GM12891 (cell line): ENCODE results near the gene ZSCAN31.

Experiments
- DNase-seq: peaks from one replicate; pipeline ENCODE4 v3.0.0; 2011; ENCODE audit warnings: low spot score; ENCODE audit not compliant: insufficient read length
- FAIRE-seq: peaks from 2 replicates; lab custom pipeline; 2011; peaks lifted over from hg19 to GRCh38; lab: Jason Lieb, UNC
- PAX5 ChIP-seq: IDR thresholded peaks from 2 replicates; pipeline ENCODE4 v1.6.1; 2011; ENCODE audit warnings: low read length, moderate library complexity, mild to moderate bottlenecking; ENCODE audit not compliant: insufficient read depth, severe bottlenecking
- POLR2A ChIP-seq: IDR thresholded peaks from 2 replicates; pipeline ENCODE4 v1.6.1; 2011; ENCODE audit warnings: low read depth, low read length, control low read depth
- POLR2AphosphoS5 ChIP-seq: IDR thresholded peaks from 2 replicates; pipeline ENCODE4 v1.6.1; 2011; ENCODE audit warnings: low read depth, low read length, control low read depth
- POU2F2 ChIP-seq: IDR thresholded peaks from 2 replicates; pipeline ENCODE4 v1.6.1; 2011; ENCODE audit warnings: low read depth, mild to moderate bottlenecking, control low read depth, low read length, moderate library complexity
- SPI1 ChIP-seq: IDR thresholded peaks from 2 replicates; pipeline ENCODE4 v1.6.1; 2011; ENCODE audit warnings: low read depth, low read length, control low read depth
- TAF1 ChIP-seq: IDR thresholded peaks from 2 replicates; pipeline ENCODE4 v1.6.1; 2011; ENCODE audit warnings: low read depth, low read length, control low read depth

The ZSCAN31 gene

DNA sequence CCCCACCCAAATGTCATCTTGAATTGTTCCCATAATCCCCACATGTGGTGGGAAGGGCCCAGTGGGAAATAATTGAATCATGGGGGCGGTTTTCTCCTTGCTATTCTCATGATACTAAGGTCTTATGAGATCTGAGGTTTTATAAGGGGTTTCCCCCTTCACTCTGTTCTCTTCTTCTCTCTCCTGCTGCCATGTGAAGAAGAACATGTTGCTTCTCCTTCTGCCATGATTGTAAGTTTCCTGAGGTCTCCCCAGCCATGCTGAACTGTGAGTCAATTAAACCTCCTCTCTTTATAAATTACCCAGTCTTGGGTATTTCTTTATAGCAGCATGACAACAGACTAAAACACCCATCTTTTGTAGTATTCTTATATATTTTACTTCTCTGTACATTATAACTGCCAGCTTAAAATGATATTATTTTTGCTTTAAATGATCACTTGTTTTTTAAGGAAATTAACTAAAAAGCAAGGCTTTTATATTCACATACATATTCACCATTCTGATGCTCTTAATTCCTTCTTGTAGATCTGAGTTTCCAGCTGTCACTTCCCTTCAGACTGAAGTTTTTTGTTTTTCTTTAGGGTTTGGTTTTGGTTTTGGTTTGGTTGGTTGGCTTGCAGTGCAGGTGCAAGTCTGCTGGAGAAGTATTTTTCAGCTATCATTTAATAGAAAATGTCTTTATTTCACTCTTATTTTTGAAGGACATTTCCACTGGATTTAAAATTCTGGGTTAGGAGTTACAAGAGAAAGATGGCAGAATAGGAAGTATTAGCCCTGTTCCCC is 4.6 kb upstream of the ZSCAN31 start:
- no peak for TF ChIP-seq POLR2AphosphoS5
- TF ChIP-seq TAF1, result no peak
- TF ChIP-seq POLR2A, result no peak
- no peak for TF ChIP-seq POU2F2
- no peak for TF ChIP-seq SPI1
- FAIRE-seq, result no peak
- DNase-seq, result no peak

DNA sequence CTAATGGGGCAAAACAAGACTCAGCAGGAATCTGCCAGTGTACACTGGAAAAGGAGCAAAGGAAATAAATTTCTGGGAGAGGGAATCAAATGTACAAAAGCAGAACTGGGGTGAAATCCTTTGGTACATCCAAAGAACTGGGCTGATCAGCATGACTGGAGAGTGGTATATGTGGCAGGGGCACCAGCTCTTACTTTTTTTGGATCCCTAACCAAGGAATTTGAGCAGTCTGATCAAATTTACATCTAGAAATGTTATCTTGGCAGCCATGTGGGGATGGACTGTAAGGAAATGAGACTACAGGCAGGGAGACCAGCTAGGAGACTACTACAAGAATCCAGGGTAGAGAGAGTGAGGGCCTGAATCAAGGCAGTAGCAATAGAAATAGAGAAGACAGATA is 1.2 kb upstream of the ZSCAN31 start:
- TF ChIP-seq SPI1, result peak; percentile 40; the same call in 1 of the 2 replicates
- TF ChIP-seq TAF1, result no peak
- FAIRE-seq, result no peak
- no peak for DNase-seq

DNA sequence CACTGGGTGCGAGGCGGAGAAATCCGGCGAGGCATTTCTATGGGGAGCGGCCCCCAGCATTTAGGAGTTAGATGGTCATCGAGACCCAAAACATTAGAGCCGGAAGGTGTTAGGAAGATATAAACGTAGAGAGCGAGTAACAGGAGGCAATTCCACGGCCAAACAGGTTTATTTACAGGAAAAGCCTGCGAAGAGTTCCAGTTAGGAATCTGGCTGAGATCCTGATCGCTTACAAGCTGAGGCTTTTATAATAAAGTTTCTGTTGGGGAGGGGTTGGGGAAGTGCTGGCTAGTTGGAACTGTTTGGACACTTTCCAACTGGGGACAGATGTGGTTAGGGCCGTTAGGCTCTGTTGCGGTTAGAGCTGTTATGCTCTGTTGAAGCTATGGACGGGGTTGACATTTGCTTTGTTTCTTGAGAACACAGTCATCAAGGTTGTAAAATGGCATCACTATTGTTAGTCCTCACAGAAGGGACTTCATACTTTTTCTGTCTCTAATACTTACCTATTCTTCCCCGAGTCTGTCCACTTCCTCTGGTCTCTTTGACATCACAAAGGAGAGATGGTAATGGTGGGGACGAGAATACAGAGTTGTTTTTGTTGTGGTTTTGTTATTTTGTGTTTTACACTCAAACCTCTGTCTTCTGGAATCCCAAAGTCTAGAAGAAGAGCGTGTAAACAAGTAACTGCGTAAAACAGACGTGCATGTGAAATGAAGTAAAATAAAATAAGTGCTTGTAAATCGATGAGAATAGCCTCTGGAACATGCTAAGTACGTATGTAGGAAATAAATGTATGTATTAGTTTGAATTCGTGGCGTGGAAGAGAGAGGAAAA is 554 bp upstream of the ZSCAN31 start:
- FAIRE-seq (peak; percentile 91), DNase-seq (no peak)
- peak; percentile 17; the same call in 1 of the 2 replicates for TF ChIP-seq POLR2A
- TF ChIP-seq POLR2AphosphoS5, result 0 out of 2 replicates have a peak, but pooled peaks have one; percentile 4
- TF ChIP-seq SPI1, result peak; percentile 46; the same call in 1 of the 2 replicates
- TF ChIP-seq TAF1, result no peak

DNA sequence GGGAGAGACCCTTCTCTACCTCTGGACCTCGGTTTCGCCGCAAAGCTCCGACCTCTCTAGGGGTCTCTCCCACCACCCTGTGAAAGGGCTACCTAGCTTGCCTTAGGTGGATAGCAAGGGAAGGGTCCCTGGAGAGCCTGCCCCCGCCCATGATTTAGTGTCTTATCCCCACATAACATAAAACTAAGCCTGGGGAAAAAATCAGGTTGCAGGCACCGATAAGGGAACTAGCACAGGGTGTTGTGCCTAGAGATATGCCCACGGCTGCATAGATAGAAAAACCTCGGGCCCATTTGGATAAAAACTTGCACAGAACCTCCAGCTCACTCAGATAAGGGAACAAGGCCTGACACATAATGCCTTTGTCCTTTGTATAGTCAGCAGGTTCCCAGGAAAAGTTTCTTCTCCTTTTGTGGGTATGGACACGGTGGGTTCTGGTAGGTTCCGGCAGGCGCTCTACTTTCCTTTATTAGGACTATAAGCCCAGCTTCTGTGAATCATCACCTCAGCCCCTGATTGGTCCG is 846 bp downstream of the ZSCAN31 start:
- DNase-seq (no peak), FAIRE-seq (no peak)
- TF ChIP-seq POU2F2, result no peak
- no peak for TF ChIP-seq TAF1
- TF ChIP-seq SPI1, result no peak
- TF ChIP-seq PAX5, result no peak
- TF ChIP-seq POLR2AphosphoS5, result no peak
- no peak for TF ChIP-seq POLR2A

DNA sequence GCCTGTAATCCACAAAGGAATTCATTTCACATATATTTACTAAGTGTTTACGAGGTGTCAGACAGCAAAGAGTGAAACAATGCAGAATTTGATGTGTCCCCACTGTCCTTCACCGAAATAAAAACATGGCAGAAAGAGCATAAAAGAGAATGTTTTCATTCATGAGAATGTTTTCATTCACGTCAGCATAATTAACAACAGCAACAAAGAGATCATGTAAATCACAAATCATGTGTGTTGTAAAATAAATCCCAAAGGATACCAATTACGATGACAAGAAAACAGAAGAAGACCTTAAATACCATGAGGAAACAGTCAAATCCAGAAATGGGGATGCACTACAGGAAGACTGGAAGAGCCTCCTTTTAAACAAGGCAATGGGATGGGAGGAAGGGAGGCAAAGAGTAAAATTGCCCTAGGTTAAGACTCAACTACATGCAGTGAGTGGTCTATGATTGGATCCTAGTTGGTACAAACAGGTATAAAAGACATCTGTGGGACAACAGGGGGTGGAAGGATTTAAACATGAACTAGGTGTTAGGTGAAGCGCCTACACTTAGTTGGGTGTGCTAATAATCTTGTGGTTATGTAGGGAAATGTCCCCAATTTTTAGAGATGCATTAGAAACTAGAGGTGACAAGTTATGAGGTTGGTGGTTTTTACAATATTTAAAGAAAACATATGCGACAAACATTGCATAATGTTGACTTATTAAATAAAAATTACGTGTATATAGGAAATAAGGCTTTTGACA is 1.5 kb downstream of the ZSCAN31 start:
- DNase-seq (no peak), FAIRE-seq (no peak)
- no peak for TF ChIP-seq POLR2A
- TF ChIP-seq PAX5, result no peak
- TF ChIP-seq POLR2AphosphoS5, result no peak
- TF ChIP-seq SPI1, result no peak

DNA sequence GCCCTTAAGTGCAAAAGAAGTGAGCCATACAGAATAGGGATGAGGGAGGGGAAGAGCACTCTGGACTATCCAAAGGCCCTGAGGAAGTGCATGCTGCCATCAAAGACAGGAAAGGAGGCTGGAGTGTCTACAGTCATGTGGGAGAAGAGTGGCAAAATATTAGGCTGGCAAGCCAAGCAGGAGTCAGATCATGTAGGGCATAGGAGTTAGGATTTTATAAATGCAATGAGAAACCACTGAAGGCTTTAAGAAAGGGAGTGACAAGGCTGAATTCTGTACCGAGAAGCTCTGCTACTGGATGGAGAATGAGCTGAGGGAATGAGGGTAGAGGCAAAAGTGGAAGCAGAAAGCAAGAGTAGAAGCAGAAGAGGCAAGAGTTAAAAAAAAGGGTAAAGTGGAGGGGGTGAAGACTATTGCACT is 2.3 kb downstream of the ZSCAN31 start:
- FAIRE-seq (no peak), DNase-seq (no peak)
- no peak for TF ChIP-seq POLR2AphosphoS5
- TF ChIP-seq TAF1, result no peak
- TF ChIP-seq POLR2A, result no peak
- no peak for TF ChIP-seq SPI1
- TF ChIP-seq POU2F2, result no peak
- TF ChIP-seq PAX5, result no peak

DNA sequence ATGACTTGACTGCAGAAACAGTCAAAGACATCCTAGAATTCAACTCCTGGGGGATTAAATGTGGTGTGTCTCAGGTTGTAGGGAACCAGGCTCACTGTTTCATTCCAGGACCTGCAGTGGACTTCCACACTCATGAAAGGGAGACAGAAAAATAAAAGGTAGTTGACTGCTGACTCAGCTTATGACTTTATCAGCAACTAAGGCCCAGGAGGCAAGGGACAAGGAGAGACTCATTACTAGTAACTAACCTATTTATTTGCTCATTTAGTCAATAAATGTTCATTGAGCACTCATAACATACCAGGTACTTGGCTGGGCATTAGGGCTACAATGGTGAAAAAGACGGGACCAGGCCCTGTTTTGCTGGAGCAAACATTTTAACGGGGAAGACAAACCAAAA is 2.9 kb downstream of the ZSCAN31 start:
- DNase-seq (no peak), FAIRE-seq (no peak)
- TF ChIP-seq PAX5 (no peak), TAF1 (no peak), POLR2A (no peak)

DNA sequence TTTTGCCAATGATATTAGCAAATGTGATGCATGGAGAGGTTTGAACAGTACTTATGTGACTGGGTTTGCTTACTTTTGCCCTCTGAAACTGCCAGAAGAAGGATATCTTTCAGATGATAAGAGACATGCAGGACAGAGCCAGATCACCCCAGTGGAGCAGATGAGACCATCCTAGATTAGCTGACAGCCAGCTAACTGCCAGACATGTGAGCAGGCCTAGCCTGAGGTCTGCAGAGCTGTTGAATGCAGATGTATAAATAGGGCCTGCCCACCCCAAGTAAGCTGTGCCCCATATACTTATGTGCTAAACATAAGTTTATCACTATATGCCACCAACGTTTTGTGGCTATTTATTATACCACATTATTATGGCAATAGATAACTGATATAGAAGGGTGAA is 5.9 kb downstream of the ZSCAN31 start:
- FAIRE-seq, result no peak
- DNase-seq, result no peak
- TF ChIP-seq POLR2AphosphoS5, result no peak
- no peak for TF ChIP-seq POLR2A
- no peak for TF ChIP-seq TAF1
- no peak for TF ChIP-seq POU2F2
- no peak for TF ChIP-seq SPI1

DNA sequence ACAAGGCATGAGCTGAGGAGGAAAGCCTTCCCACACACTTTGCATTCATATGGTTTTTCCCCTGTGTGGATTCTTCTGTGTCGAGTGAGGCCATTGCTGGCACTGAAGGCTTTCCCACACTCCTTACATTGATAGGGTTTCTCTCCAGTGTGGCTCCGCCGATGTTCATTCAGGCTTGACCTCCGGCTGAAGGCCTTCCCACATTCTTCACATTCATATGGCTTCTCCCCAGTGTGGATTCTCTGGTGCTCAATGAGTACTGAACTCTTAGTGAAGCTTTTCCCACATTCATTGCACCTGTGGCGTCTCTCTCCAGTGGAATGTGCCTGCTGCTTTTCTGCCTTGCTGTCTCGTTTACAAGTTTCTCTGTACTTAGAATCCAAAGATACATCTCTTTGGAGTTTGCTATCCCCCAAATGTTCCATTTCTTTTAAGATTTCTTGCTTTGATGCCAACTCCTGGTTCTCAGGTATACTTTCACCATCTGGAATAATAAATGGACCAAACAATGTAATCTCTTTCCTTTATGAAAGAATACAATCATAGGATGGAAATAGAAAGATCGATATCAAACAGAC is 9.5 kb downstream of the ZSCAN31 start:
- FAIRE-seq, result no peak

More for the DNA sequence above, 9.5 kb downstream of the ZSCAN31 start:
- TF ChIP-seq TAF1 (no peak), POLR2A (no peak), POLR2AphosphoS5 (no peak), PAX5 (no peak), POU2F2 (no peak), SPI1 (no peak)
- no peak for DNase-seq
